Glutamatergic neuron (in vitro differentiated cells): ENCODE measurements around the gene UBE2QL1. TPM values are rescaled to one million over a fixed set of nuclear protein-coding genes. Genes with fewer than 3 reads are reported as not detected.

ENCODE experiments used
- DNase-seq: peaks from one replicate; pipeline ENCODE4 v3.0.0; 2022
- H3K27ac Mint-ChIP-seq: one replicate; pipeline ENCODE4 v1.8.0; 2020; ENCODE audit warnings: mild to moderate bottlenecking, mixed read lengths, inconsistent platforms; ENCODE audit not compliant: unreplicated experiment
- H3K27me3 Mint-ChIP-seq: one replicate; pipeline ENCODE4 v1.8.0; 2020; ENCODE audit warnings: mild to moderate bottlenecking, moderate library complexity, mixed read lengths, inconsistent platforms; ENCODE audit not compliant: unreplicated experiment
- H3K36me3 Mint-ChIP-seq: one replicate; pipeline ENCODE4 v1.8.0; 2020; ENCODE audit warnings: mild to moderate bottlenecking, mixed read lengths, inconsistent platforms; ENCODE audit not compliant: unreplicated experiment
- H3K4me1 Mint-ChIP-seq: one replicate; pipeline ENCODE4 v1.8.0; 2020; ENCODE audit warnings: mild to moderate bottlenecking, low read depth, mixed read lengths, inconsistent platforms; ENCODE audit not compliant: unreplicated experiment
- H3K4me3 Mint-ChIP-seq: one replicate; pipeline ENCODE4 v1.8.0; 2020; ENCODE audit warnings: mild to moderate bottlenecking, mixed read lengths, inconsistent platforms; ENCODE audit not compliant: unreplicated experiment
- H3K9me3 Mint-ChIP-seq: one replicate; pipeline ENCODE4 v1.8.0; 2020; ENCODE audit warnings: mild to moderate bottlenecking, moderate library complexity, mixed read lengths, inconsistent platforms; ENCODE audit not compliant: unreplicated experiment
- total RNA-seq: library from RNA; stranded (reverse); fragmentation: NEBNext Ultra II Directional; extraction: Animal tissue kit (Norgen Biotek cat#: 25700); gene quantifications from one replicate; pipeline ENCODE4 v1.2.1, GENCODE V29; 2021; ENCODE audit not compliant: unreplicated experiment
- TF ChIP-seq, protein P1 (sequence below): fragments of 200-600 bp; sonication (generic); IDR thresholded peaks from one replicate; pipeline ENCODE4 v1.5.0; 2021; ENCODE audit not compliant: partially characterized antibody, unreplicated experiment

Gene UBE2QL1
- total RNA-seq, 1 donor from 2014 or later: 4.5 TPM

DNA sequence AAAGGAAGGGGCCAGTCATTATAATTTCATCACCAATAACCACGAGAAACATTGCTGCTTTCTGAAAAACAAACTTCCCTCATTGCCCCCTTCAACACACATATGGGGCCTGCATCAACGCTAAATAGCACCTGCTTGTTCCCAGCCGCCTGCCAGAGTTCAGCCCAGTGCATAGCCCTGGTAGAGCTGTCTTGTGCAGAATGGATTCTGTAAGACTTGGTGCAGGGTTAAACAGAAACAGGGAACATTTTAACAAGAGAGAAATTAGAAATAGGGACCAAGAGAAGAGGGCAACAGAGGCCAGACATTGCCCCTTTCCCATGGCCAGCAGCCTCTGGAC lies 56.7 kb downstream of the UBE2QL1 start:
- TF ChIP-seq, protein P1, sequence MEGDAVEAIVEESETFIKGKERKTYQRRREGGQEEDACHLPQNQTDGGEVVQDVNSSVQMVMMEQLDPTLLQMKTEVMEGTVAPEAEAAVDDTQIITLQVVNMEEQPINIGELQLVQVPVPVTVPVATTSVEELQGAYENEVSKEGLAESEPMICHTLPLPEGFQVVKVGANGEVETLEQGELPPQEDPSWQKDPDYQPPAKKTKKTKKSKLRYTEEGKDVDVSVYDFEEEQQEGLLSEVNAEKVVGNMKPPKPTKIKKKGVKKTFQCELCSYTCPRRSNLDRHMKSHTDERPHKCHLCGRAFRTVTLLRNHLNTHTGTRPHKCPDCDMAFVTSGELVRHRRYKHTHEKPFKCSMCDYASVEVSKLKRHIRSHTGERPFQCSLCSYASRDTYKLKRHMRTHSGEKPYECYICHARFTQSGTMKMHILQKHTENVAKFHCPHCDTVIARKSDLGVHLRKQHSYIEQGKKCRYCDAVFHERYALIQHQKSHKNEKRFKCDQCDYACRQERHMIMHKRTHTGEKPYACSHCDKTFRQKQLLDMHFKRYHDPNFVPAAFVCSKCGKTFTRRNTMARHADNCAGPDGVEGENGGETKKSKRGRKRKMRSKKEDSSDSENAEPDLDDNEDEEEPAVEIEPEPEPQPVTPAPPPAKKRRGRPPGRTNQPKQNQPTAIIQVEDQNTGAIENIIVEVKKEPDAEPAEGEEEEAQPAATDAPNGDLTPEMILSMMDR: no peak
- H3K27me3 Mint-ChIP-seq: peaks cover 12% of the 10 kb centered on the region
- peaks cover 17% of the 10 kb centered on the region for H3K4me1 Mint-ChIP-seq
- peak overlapping the region; percentile 39 for H3K27ac Mint-ChIP-seq
- no peak for DNase-seq
- no peaks in the 10 kb centered on the region for H3K36me3 Mint-ChIP-seq
- peaks cover 13% of the 10 kb centered on the region for H3K9me3 Mint-ChIP-seq
- no peak overlapping the region for H3K4me3 Mint-ChIP-seq

DNA sequence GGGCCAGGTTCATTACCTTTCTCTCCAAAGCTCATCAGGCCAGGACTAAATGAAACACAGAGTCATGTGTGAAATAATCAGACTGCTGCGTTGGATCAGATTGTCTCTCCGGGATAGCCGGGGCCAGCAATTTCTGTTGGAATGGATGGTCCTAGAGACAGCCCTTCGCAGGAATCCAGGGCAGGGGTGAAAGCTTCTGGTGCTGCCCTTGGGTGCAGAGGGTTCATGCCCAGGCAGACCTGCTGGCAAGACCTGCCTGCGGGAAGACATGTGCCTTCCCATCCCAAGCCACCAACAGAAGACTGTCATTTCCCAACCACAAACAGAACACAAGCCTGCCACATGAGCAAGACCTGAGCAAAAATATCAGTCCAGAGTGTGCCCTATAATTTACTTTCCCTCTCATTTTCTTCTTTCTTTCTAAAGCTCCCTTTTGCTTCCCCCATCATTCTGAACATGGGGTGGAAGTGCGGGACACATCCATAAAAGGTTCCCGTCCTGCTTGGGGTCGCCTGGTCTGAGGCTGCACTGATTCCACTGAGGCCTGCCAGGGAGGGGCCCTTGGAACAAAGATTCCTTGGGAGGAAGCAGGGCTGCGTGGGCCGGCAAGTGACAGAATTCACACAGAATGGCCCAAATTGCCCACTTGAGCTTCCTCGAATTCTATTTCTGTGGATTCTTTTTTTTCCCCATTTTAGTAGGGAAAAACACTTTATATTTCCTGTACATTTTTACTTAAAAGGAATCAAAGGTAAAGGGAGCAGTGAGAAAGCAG lies 57.3 kb downstream of the UBE2QL1 start:
- no peak overlapping the region for H3K4me3 Mint-ChIP-seq
- H3K9me3 Mint-ChIP-seq: peaks cover 13% of the 10 kb centered on the region
- peaks cover 12% of the 10 kb centered on the region for H3K27me3 Mint-ChIP-seq
- H3K27ac Mint-ChIP-seq: peak overlapping the region; percentile 39
- H3K36me3 Mint-ChIP-seq: no peaks in the 10 kb centered on the region
- peaks cover 17% of the 10 kb centered on the region for H3K4me1 Mint-ChIP-seq
- DNase-seq: no peak
- TF ChIP-seq, protein P1: no peak

DNA sequence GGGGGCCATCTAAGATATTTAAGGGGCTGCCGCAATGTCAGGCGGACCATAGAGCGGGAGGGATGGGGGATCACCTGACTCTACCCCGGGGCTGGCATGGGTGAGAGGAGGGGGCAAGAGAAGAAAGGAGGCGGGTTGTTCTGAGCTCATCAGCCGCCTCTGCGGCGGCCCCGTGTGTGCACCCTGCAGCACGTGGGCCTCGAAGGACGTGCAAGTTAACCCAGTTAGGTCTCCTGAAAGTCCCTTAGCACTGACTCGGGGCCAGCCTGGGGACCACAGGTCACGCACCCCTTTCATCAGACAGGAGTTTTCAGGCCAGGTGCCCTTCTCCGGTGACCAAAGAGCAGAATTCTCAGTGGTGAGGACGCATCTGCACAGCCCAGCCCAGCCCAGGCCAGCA lies 58.0 kb downstream of the UBE2QL1 start:
- Mint-ChIP-seq H3K9me3 (peaks cover 13% of the 10 kb centered on the region), H3K4me3 (no peak overlapping the region), H3K27me3 (peaks cover 12% of the 10 kb centered on the region), H3K27ac (no peak overlapping the region), H3K36me3 (no peaks in the 10 kb centered on the region), H3K4me1 (peaks cover 17% of the 10 kb centered on the region)
- TF ChIP-seq, protein P1: no peak
- no peak for DNase-seq

DNA sequence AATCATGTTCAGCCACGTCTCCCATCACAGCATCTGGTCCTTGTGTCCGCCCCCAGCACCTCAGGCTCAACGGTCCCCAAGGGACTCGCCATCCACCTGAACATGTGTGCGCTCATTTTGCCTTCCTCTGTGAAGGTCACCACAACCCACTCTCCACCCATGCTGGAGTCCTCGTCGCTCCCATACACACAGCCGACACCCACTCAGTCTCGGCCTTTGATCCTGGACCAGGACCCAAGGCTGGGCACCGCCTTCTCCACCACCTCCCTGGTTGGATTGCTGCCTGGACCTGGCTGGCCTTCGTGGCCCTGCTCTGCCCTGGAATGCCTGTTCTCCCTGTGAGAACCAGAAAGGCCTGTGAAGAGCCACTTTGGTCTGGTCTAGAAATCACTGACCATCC lies 60.3 kb downstream of the UBE2QL1 start:
- Mint-ChIP-seq H3K27me3 (peaks cover 12% of the 10 kb centered on the region), H3K36me3 (no peaks in the 10 kb centered on the region), H3K27ac (no peak overlapping the region), H3K4me3 (no peak overlapping the region), H3K9me3 (peaks cover 13% of the 10 kb centered on the region), H3K4me1 (peaks cover 14% of the 10 kb centered on the region)
- no peak for DNase-seq
- TF ChIP-seq, protein P1: no peak

DNA sequence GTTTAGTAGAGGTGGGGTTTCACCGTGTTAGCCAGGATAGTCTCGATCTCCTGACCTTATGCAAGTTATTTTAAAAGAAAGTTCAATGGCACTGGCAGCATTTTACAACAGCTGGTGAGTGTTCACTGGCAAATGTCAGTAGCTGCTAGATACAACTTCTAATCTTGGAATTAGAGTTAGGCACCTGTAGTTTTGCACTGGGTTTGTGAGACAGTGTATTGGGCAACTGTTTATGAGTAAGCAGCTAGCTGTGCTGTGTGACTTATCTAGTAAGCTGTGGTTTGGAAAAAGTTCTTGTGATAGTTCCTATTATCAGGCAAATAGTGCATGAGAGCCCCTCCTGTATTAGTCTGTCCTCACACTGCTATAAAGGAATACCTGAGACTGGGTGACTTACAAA lies 61.5 kb downstream of the UBE2QL1 start:
- TF ChIP-seq, protein P1: no peak
- Mint-ChIP-seq H3K4me3 (no peak overlapping the region), H3K36me3 (no peaks in the 10 kb centered on the region), H3K9me3 (peaks cover 6% of the 10 kb centered on the region), H3K27ac (no peak overlapping the region), H3K4me1 (peaks cover 9% of the 10 kb centered on the region), H3K27me3 (peaks cover 10% of the 10 kb centered on the region)
- no peak for DNase-seq
